A549 (cell line): ENCODE measurements around the gene GOLGA3. TPM values are rescaled to one million over a fixed set of nuclear protein-coding genes. Genes with fewer than 3 reads are reported as not detected.

ENCODE experiments used
- ATAC-seq, 2 experiments: fragments of 200-7000 bp in 1 of 2; fragments of >200 bp in 1 of 2; cut with Nextera tagmentation in 1 of 2; cut with Tn5 transposase in 1 of 2; 3 replicates each; pipeline versions ENCODE4 v1.8.0 to v1.9.1; 2018 to 2020; ENCODE audit warnings: mild to moderate bottlenecking in 1 of 2, moderate library complexity in 1 of 2
- CTCF ChIA-PET: fragments of 300-600 bp; sonication (Branson Sonifier 250); formaldehyde crosslinking; extraction: SDS; loops from one replicate; lab custom pipeline; 2021; ENCODE audit warnings: antibody characterized with exemption, inconsistent platforms; lab: Yijun Ruan, JAX
- POLR2A ChIA-PET: fragments of 350-600 bp; formaldehyde crosslinking; extraction: SDS; loops from one replicate; lab custom pipeline; 2021; ENCODE audit warnings: antibody characterized with exemption, inconsistent platforms; lab: Yijun Ruan, JAX
- DNase-seq, 2 experiments: peaks; one replicate each; pipeline versions ENCODE4 v3.0.0 to v3.0.0-alpha.2; 2011 to 2016; ENCODE audit warnings: low read depth in 1 of 2, low spot score in 1 of 2
- FAIRE-seq: peaks from 2 replicates; lab custom pipeline; 2011; peaks lifted over from hg19 to GRCh38; lab: Jason Lieb, UNC
- H3K27ac ChIP-seq, 2 experiments: fragments of >200 bp; sonication (Bioruptor Twin); formaldehyde crosslinking; 3 replicates each; pipeline ENCODE4 v1.5.1; 2016 to 2017
- H3K4me1 ChIP-seq: fragments of >200 bp; sonication (Bioruptor Twin); formaldehyde crosslinking; 3 replicates; pipeline ENCODE4 v1.6.1; 2016
- H3K4me2 ChIP-seq: fragments of >200 bp; sonication (Bioruptor Twin); formaldehyde crosslinking; 3 replicates; pipeline ENCODE4 v1.6.1; 2016
- H3K4me3 ChIP-seq: fragments of >200 bp; sonication (Bioruptor Twin); formaldehyde crosslinking; 3 replicates; pipeline ENCODE4 v1.5.1; 2016
- H3K9me3 ChIP-seq: fragments of >200 bp; sonication (Bioruptor Twin); formaldehyde crosslinking; 3 replicates; pipeline ENCODE4 v1.6.1; 2016
- CBX2 ChIP-seq: fragments of 200-600 bp; sonication (generic); IDR thresholded peaks from 2 replicates; pipeline ENCODE4 v1.6.1; 2016; ENCODE audit warnings: low read depth, mild to moderate bottlenecking, borderline replicate concordance
- CEBPB ChIP-seq, 2 experiments: fragments of >200 bp in 1 of 2; sonication (Bioruptor Twin) in 1 of 2; formaldehyde crosslinking in 1 of 2; IDR thresholded peaks; 2 replicates each; pipeline ENCODE4 v1.6.1; 2012 to 2016
- CHD2 ChIP-seq: fragments of 150-350 bp; IDR thresholded peaks from 2 replicates; pipeline ENCODE4 v1.6.1; 2014; ENCODE audit warnings: low read length; ENCODE audit not compliant: partially characterized antibody
- EHMT2 ChIP-seq: fragments of 200-600 bp; sonication (generic); IDR thresholded peaks from 2 replicates; pipeline ENCODE4 v1.6.1; 2016; ENCODE audit warnings: antibody characterized with exemption, low read depth, mild to moderate bottlenecking, moderate library complexity
- ESRRA ChIP-seq: fragments of 150-350 bp; IDR thresholded peaks from 2 replicates; pipeline ENCODE4 v1.6.1; 2014; ENCODE audit warnings: mild to moderate bottlenecking, low read length, borderline replicate concordance
- FOSB ChIP-seq: fragments of 250-450 bp; sonication (Bioruptor Pico); IDR thresholded peaks from 2 replicates; pipeline ENCODE4 v1.5.0; 2020; ENCODE audit warnings: mild to moderate bottlenecking, moderate library complexity
- GATA3 ChIP-seq: IDR thresholded peaks from 2 replicates; pipeline ENCODE4 v1.6.1; 2012; ENCODE audit warnings: borderline replicate concordance
- HDAC2 ChIP-seq: fragments of 200-600 bp; sonication (generic); IDR thresholded peaks from 2 replicates; pipeline ENCODE4 v1.6.1; 2016
- HEYL ChIP-seq: fragments of 250-450 bp; sonication (Bioruptor Pico); IDR thresholded peaks from 2 replicates; pipeline ENCODE4 v1.8.0; 2021; ENCODE audit warnings: mild to moderate bottlenecking, moderate library complexity
- HOXB5 ChIP-seq: fragments of 250-450 bp; sonication (Bioruptor Pico); IDR thresholded peaks from 2 replicates; pipeline ENCODE4 v1.5.0; 2020; ENCODE audit warnings: mild to moderate bottlenecking, moderate library complexity
- JUNB ChIP-seq: fragments of >200 bp; sonication (Bioruptor Twin); formaldehyde crosslinking; IDR thresholded peaks from 2 replicates; pipeline ENCODE4 v1.6.1; 2016
- MAZ ChIP-seq: fragments of 150-350 bp; IDR thresholded peaks from 2 replicates; pipeline ENCODE4 v1.6.1; 2014; ENCODE audit warnings: antibody characterized with exemption, low read depth, low read length, borderline replicate concordance
- NPAS2 ChIP-seq: fragments of 250-450 bp; sonication (Bioruptor Pico); IDR thresholded peaks from 2 replicates; pipeline ENCODE4 v1.8.0; 2022; ENCODE audit warnings: mild to moderate bottlenecking, moderate library complexity, borderline replicate concordance
- NR3C1 ChIP-seq: fragments of >200 bp; sonication (Bioruptor Twin); formaldehyde crosslinking; IDR thresholded peaks from 3 replicates; pipeline ENCODE4 v1.6.1; 2017
- POLR2A ChIP-seq: IDR thresholded peaks from 2 replicates; pipeline ENCODE4 v1.6.1; 2012; ENCODE audit warnings: mild to moderate bottlenecking, low read length
- RARB ChIP-seq: fragments of 250-450 bp; sonication (Bioruptor Pico); IDR thresholded peaks from 2 replicates; pipeline ENCODE4 v1.8.0; 2021; ENCODE audit warnings: mild to moderate bottlenecking, moderate library complexity
- RFX5 ChIP-seq: fragments of 450-650 bp; IDR thresholded peaks from 2 replicates; pipeline ENCODE4 v1.7.1; 2014; ENCODE audit warnings: antibody characterized with exemption, mild to moderate bottlenecking, moderate library complexity
- RNF2 ChIP-seq: fragments of 200-600 bp; sonication (generic); IDR thresholded peaks from 2 replicates; pipeline ENCODE4 v1.6.1; 2016; ENCODE audit warnings: low read depth, mild to moderate bottlenecking, antibody characterized with exemption, moderate library complexity, borderline replicate concordance
- ZNF302 ChIP-seq: fragments of 250-450 bp; sonication (Bioruptor Pico); IDR thresholded peaks from 2 replicates; pipeline ENCODE4 v1.9.0; 2021; ENCODE audit warnings: inconsistent platforms, mild to moderate bottlenecking, moderate library complexity
- ZSCAN20 ChIP-seq: fragments of 250-450 bp; sonication (Bioruptor Pico); IDR thresholded peaks from 2 replicates; pipeline ENCODE4 v1.8.0; 2022; ENCODE audit warnings: mild to moderate bottlenecking, moderate library complexity
- WGBS: methylation state at CpG from one replicate; pipeline ENCODE4 v1.1.6; 2017; ENCODE audit errors: missing lambda C conversion rate; 5-methylcytosine and 5-hydroxymethylcytosine counted together
- polyA plus RNA-seq, 4 experiments: library from polyadenylated mRNA; depleted of rRNA in 3 of 4; stranded (reverse); fragments of >200 nt; fragmentation: RNase III in 1 of 4; extraction: RNeasy Plus Mini Kit Qiagen cat#74134 plus additional on column Dnase treatment in 1 of 4; gene quantifications; 2 replicates in 3 of 4; 3 replicates in 1 of 4; pipeline ENCODE4 v1.2.3, GENCODE V29; 2011 to 2017
- TF ChIP-seq, protein P1 (sequence below): fragments of 150-350 bp; IDR thresholded peaks from 2 replicates; pipeline ENCODE4 v1.6.1; 2014; ENCODE audit warnings: low read depth, mild to moderate bottlenecking, low read length
- TF ChIP-seq, protein P2 (sequence below): fragments of 200-600 bp; sonication (generic); IDR thresholded peaks from 2 replicates; pipeline ENCODE4 v1.6.1; 2016; ENCODE audit warnings: antibody characterized with exemption, mild to moderate bottlenecking, moderate library complexity
- TF ChIP-seq, protein P3 (sequence below): fragments of >200 bp; sonication (Bioruptor Twin); formaldehyde crosslinking; IDR thresholded peaks from 3 replicates; pipeline ENCODE4 v1.6.1; 2016
- TF ChIP-seq, protein P4 (sequence below): fragments of 450-650 bp; IDR thresholded peaks from 2 replicates; pipeline ENCODE4 v1.6.1; 2014; ENCODE audit warnings: antibody characterized with exemption
- TF ChIP-seq, protein P5 (sequence below): IDR thresholded peaks from 2 replicates; pipeline ENCODE4 v1.6.1; 2012
- TF ChIP-seq, protein P6 (sequence below): fragments of >200 bp; sonication (Bioruptor Twin); formaldehyde crosslinking; IDR thresholded peaks from 3 replicates; pipeline ENCODE4 v1.5.1; 2016
- TF ChIP-seq, protein P7 (sequence below): IDR thresholded peaks from 2 replicates; pipeline ENCODE4 v1.6.1; 2012

GOLGA3 gene
- polyA plus RNA-seq, 2 of the 4 experiments (the other 2 are of a cell fraction) = 23.0 to 25.5 TPM

DNA sequence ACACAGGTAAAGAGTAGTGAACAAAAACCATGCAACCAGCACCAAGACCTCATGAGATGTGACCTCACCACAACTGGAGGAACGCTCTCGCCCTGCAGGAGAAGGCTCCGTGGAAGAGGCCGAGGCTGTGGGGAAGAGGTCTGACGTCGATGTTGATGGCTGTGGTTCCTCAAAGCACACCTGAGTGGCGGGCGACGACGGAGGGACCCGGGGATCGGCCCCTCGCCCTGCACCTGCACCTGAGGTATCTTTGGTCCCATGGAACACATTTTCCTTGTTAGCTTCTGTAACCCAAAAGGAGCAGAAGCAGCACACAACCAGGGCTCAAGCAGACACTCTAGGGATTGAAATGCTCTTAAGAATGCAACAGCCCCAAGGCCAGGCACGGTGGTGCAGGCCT, 40.9 kb upstream of the GOLGA3 start:
- DNase-seq = no peak
- no peak for FAIRE-seq
- H3K4me2 ChIP-seq = no peak overlapping the region
- ChIA-PET CTCF (no interaction called here), POLR2A (no interaction called here)
- H3K27ac ChIP-seq = no peak overlapping the region
- no peaks in the 10 kb centered on the region for H3K4me1 ChIP-seq
- WGBS = 94% methylated on average over 14 of the region's 14 CpGs
- peaks cover 35% of the 10 kb centered on the region for H3K9me3 ChIP-seq
- ATAC-seq = no peak
- H3K4me3 ChIP-seq = no peak overlapping the region
- TF ChIP-seq POLR2A (no peak), FOSB (CRISPR knock-in tag) (no peak), ESRRA (no peak), GATA3 (no peak), HDAC2 (no peak), HOXB5 (CRISPR knock-in tag) (no peak), RNF2 (no peak), CEBPB (IDR thresholded peaks at IDR 0.05) (no peak), CBX2 (no peak), JUNB (no peak), ZSCAN20 (CRISPR knock-in tag) (no peak), RFX5 (no peak), NR3C1 (no peak), ZNF302 (CRISPR knock-in tag) (no peak), MAZ (no peak), HEYL (no peak)
- TF ChIP-seq, protein P1, sequence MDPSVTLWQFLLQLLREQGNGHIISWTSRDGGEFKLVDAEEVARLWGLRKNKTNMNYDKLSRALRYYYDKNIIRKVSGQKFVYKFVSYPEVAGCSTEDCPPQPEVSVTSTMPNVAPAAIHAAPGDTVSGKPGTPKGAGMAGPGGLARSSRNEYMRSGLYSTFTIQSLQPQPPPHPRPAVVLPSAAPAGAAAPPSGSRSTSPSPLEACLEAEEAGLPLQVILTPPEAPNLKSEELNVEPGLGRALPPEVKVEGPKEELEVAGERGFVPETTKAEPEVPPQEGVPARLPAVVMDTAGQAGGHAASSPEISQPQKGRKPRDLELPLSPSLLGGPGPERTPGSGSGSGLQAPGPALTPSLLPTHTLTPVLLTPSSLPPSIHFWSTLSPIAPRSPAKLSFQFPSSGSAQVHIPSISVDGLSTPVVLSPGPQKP = no peak
- TF ChIP-seq, protein P2, sequence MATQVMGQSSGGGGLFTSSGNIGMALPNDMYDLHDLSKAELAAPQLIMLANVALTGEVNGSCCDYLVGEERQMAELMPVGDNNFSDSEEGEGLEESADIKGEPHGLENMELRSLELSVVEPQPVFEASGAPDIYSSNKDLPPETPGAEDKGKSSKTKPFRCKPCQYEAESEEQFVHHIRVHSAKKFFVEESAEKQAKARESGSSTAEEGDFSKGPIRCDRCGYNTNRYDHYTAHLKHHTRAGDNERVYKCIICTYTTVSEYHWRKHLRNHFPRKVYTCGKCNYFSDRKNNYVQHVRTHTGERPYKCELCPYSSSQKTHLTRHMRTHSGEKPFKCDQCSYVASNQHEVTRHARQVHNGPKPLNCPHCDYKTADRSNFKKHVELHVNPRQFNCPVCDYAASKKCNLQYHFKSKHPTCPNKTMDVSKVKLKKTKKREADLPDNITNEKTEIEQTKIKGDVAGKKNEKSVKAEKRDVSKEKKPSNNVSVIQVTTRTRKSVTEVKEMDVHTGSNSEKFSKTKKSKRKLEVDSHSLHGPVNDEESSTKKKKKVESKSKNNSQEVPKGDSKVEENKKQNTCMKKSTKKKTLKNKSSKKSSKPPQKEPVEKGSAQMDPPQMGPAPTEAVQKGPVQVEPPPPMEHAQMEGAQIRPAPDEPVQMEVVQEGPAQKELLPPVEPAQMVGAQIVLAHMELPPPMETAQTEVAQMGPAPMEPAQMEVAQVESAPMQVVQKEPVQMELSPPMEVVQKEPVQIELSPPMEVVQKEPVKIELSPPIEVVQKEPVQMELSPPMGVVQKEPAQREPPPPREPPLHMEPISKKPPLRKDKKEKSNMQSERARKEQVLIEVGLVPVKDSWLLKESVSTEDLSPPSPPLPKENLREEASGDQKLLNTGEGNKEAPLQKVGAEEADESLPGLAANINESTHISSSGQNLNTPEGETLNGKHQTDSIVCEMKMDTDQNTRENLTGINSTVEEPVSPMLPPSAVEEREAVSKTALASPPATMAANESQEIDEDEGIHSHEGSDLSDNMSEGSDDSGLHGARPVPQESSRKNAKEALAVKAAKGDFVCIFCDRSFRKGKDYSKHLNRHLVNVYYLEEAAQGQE = no peak
- TF ChIP-seq, protein P3, sequence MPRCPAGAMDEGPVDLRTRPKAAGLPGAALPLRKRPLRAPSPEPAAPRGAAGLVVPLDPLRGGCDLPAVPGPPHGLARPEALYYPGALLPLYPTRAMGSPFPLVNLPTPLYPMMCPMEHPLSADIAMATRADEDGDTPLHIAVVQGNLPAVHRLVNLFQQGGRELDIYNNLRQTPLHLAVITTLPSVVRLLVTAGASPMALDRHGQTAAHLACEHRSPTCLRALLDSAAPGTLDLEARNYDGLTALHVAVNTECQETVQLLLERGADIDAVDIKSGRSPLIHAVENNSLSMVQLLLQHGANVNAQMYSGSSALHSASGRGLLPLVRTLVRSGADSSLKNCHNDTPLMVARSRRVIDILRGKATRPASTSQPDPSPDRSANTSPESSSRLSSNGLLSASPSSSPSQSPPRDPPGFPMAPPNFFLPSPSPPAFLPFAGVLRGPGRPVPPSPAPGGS = no peak
- TF ChIP-seq, protein P4, sequence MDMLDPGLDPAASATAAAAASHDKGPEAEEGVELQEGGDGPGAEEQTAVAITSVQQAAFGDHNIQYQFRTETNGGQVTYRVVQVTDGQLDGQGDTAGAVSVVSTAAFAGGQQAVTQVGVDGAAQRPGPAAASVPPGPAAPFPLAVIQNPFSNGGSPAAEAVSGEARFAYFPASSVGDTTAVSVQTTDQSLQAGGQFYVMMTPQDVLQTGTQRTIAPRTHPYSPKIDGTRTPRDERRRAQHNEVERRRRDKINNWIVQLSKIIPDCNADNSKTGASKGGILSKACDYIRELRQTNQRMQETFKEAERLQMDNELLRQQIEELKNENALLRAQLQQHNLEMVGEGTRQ = no peak

DNA sequence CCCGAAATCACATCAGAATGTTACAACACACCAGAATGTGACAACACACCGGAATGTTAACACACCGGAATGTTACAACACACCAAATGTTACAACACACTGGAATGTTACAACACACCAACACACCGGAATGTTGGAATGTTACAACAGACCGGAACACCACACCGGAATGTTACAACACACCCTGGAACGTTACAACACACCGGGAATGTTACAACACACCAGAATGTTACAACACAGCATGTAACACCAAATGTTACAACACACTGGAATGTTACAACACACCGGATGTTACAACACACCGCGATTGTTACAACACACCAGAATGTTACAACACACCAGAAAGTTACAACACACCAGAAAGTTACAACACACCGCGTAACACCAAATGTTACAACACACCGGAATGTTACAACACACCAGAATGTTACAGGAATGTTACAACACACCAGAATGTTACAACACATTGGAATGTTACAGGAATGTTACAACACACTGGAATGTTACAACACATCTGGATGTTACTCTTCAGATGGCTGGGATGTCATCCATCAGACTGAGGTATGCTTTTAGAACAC, 37.7 kb upstream of the GOLGA3 start:
- peaks cover 35% of the 10 kb centered on the region for H3K9me3 ChIP-seq
- H3K27ac ChIP-seq = no peak overlapping the region
- DNase-seq (peak in 1 of 2 experiments; percentile 71), ATAC-seq (peak in 1 of 2 experiments; percentile 19; a peak in 1 of 6 replicates), FAIRE-seq (peak; percentile 49)
- 91% methylated on average over 14 of the region's 14 CpGs for WGBS
- CTCF ChIA-PET = interaction anchor here (1.4 kb wide), 1 partner anchor 50 kb away, joined by 4 read pairs; no protein-coding TSS in a partner anchor
- no peaks in the 10 kb centered on the region for H3K4me1 ChIP-seq
- POLR2A ChIA-PET = no interaction called here
- no peak overlapping the region for H3K4me2 ChIP-seq
- H3K4me3 ChIP-seq = no peak overlapping the region
- TF ChIP-seq, protein P5, sequence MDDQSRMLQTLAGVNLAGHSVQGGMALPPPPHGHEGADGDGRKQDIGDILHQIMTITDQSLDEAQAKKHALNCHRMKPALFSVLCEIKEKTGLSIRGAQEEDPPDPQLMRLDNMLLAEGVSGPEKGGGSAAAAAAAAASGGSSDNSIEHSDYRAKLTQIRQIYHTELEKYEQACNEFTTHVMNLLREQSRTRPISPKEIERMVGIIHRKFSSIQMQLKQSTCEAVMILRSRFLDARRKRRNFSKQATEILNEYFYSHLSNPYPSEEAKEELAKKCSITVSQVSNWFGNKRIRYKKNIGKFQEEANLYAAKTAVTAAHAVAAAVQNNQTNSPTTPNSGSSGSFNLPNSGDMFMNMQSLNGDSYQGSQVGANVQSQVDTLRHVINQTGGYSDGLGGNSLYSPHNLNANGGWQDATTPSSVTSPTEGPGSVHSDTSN = no peak
- TF ChIP-seq CHD2 = no peak
- TF ChIP-seq EHMT2 = no peak
- TF ChIP-seq RARB (CRISPR knock-in tag) = no peak
- no peak for TF ChIP-seq NPAS2 (CRISPR knock-in tag)
- TF ChIP-seq, protein P6, sequence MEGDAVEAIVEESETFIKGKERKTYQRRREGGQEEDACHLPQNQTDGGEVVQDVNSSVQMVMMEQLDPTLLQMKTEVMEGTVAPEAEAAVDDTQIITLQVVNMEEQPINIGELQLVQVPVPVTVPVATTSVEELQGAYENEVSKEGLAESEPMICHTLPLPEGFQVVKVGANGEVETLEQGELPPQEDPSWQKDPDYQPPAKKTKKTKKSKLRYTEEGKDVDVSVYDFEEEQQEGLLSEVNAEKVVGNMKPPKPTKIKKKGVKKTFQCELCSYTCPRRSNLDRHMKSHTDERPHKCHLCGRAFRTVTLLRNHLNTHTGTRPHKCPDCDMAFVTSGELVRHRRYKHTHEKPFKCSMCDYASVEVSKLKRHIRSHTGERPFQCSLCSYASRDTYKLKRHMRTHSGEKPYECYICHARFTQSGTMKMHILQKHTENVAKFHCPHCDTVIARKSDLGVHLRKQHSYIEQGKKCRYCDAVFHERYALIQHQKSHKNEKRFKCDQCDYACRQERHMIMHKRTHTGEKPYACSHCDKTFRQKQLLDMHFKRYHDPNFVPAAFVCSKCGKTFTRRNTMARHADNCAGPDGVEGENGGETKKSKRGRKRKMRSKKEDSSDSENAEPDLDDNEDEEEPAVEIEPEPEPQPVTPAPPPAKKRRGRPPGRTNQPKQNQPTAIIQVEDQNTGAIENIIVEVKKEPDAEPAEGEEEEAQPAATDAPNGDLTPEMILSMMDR = no peak
- TF ChIP-seq, protein P7, sequence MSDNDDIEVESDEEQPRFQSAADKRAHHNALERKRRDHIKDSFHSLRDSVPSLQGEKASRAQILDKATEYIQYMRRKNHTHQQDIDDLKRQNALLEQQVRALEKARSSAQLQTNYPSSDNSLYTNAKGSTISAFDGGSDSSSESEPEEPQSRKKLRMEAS = no peak
- TF ChIP-seq JUNB = no peak
